GM12878 (cell line): ENCODE results near the gene IQCK. TPM values are rescaled to one million over a fixed set of nuclear protein-coding genes. Genes with fewer than 3 reads are reported as not detected.

Experiments used
- ATAC-seq: fragments of 200-7000 bp; cut with Tn5 transposase; 3 replicates; pipeline ENCODE4 v1.9.1; 2020; ENCODE audit warnings: mild to moderate bottlenecking, moderate library complexity
- BruUV-seq: library from RNA; stranded (reverse); fragments of 400-500 nt; replicated peaks from 2 replicates; lab custom pipeline; 2021; lab: Mats Ljungman, UMichigan
- CTCF ChIA-PET: fragments of 300-600 bp; sonication (Branson Sonifier 250); formaldehyde crosslinking; extraction: SDS; loops from one replicate; lab custom pipeline; 2021; ENCODE audit warnings: inconsistent platforms; lab: Yijun Ruan, JAX
- POLR2A ChIA-PET: fragments of 350-600 bp; formaldehyde crosslinking; extraction: SDS; loops from one replicate; lab custom pipeline; 2021; ENCODE audit warnings: inconsistent platforms; lab: Charles Lee
- RAD21 ChIA-PET: fragments of 300-600 bp; sonication (Branson Sonifier 250); formaldehyde crosslinking; loops from one replicate; lab custom pipeline; 2023; ENCODE audit warnings: antibody characterized with exemption; ENCODE audit not compliant: unreplicated experiment; lab: Charles Lee
- SMC1A ChIA-PET: fragments of 300-600 bp; sonication (Branson Sonifier 250); formaldehyde crosslinking; loops from one replicate; lab custom pipeline; 2023; ENCODE audit not compliant: unreplicated experiment, uncharacterized antibody; lab: Charles Lee
- DNase-seq: peaks from one replicate; pipeline ENCODE4 v3.0.0-alpha.2; 2011; ENCODE audit warnings: low read depth, low spot score
- FAIRE-seq: peaks from 3 replicates; lab custom pipeline; 2011; peaks lifted over from hg19 to GRCh38; lab: Jason Lieb, UNC
- H2AFZ ChIP-seq: 2 replicates; pipeline ENCODE4 v1.6.0; 2011; ENCODE audit warnings: low read depth, low read length, control low read depth; ENCODE audit not compliant: control insufficient read depth
- H3K27ac ChIP-seq: 2 replicates; pipeline ENCODE4 v1.5.1; 2011; ENCODE audit warnings: control low read depth; ENCODE audit not compliant: control insufficient read depth, insufficient read depth
- H3K27me3 ChIP-seq, 2 experiments: replicated peaks in 1 of 2; 2 replicates each; pipeline versions ENCODE4 v1.6.0 to v1.6.1; 2011; ENCODE audit warnings: low read length in 1 of 2; ENCODE audit not compliant: control insufficient read depth in 2 of 2, insufficient read depth in 2 of 2
- H3K36me3 ChIP-seq, 2 experiments: 2 replicates each; pipeline ENCODE4 v1.5.1; 2011; ENCODE audit warnings: low read length in 1 of 2; ENCODE audit not compliant: control insufficient read depth in 2 of 2, insufficient read depth in 2 of 2
- H3K4me1 ChIP-seq: 2 replicates; pipeline ENCODE4 v1.6.1; 2011; ENCODE audit warnings: mild to moderate bottlenecking, low read length, moderate library complexity, mixed read lengths; ENCODE audit not compliant: control insufficient read depth, insufficient read depth
- H3K4me2 ChIP-seq: 2 replicates; pipeline ENCODE4 v1.6.0; 2011; ENCODE audit warnings: control low read depth; ENCODE audit not compliant: control insufficient read depth, insufficient read depth
- H3K4me3 ChIP-seq: fragments of 200-600 bp; sonication (generic); 2 replicates; pipeline ENCODE4 v1.5.1; 2016
- H3K79me2 ChIP-seq: 2 replicates; pipeline ENCODE4 v1.6.0; 2011; ENCODE audit warnings: low read length; ENCODE audit not compliant: control insufficient read depth, insufficient read depth
- H3K9ac ChIP-seq: 2 replicates; pipeline ENCODE4 v1.8.0; 2011; ENCODE audit warnings: low read length, control low read depth, mixed read lengths; ENCODE audit not compliant: control insufficient read depth, insufficient read depth
- H3K9me3 ChIP-seq: replicated peaks from 3 replicates; pipeline ENCODE4 v1.5.1; 2011; ENCODE audit warnings: mild to moderate bottlenecking, low read length; ENCODE audit not compliant: control insufficient read depth, insufficient read depth
- H4K20me1 ChIP-seq: 2 replicates; pipeline ENCODE4 v1.6.0; 2011; ENCODE audit not compliant: control insufficient read depth, insufficient read depth
- BCL11A ChIP-seq: IDR thresholded peaks from 2 replicates; pipeline ENCODE4 v1.6.1; 2011; ENCODE audit warnings: low read depth, low read length
- BHLHE40 ChIP-seq, 2 experiments: fragments of 450-650 bp in 1 of 2; IDR thresholded peaks; 2 replicates each; pipeline ENCODE4 v1.6.1; 2011 to 2017; ENCODE audit warnings: low read depth in 2 of 2, borderline replicate concordance in 1 of 2, improper control_type of control experiment in 1 of 2, low read length in 1 of 2, mild to moderate bottlenecking in 1 of 2
- BMI1 ChIP-seq: fragments of 450-650 bp; IDR thresholded peaks from 2 replicates; pipeline ENCODE4 v1.6.1; 2016; ENCODE audit warnings: mild to moderate bottlenecking, moderate library complexity, borderline replicate concordance
- CHD1 ChIP-seq: IDR thresholded peaks from 2 replicates; pipeline ENCODE4 v1.6.1; 2012; ENCODE audit warnings: low read depth, low read length, improper control_type of control experiment
- GATAD2B ChIP-seq: fragments of 450-650 bp; conservative IDR thresholded peaks from 2 replicates; pipeline ENCODE4 v1.6.1; 2017; ENCODE audit warnings: low read depth, mild to moderate bottlenecking, moderate library complexity
- IRF4 ChIP-seq: IDR thresholded peaks from 2 replicates; pipeline ENCODE4 v1.6.1; 2011; ENCODE audit warnings: low read depth, low read length
- MAX ChIP-seq: IDR thresholded peaks from 2 replicates; pipeline ENCODE4 v1.6.1; 2012; ENCODE audit warnings: low read depth, low read length, improper control_type of control experiment
- PAX8 ChIP-seq: fragments of 450-650 bp; IDR thresholded peaks from 2 replicates; pipeline ENCODE4 v1.6.1; 2017; ENCODE audit warnings: mild to moderate bottlenecking, moderate library complexity
- POLR2A ChIP-seq: IDR thresholded peaks from 2 replicates; pipeline ENCODE4 v1.6.1; 2011; ENCODE audit warnings: low read depth, mild to moderate bottlenecking, low read length
- RAD51 ChIP-seq: fragments of 450-650 bp; IDR thresholded peaks from 2 replicates; pipeline ENCODE4 v1.6.1; 2016; ENCODE audit warnings: moderate library complexity, mild to moderate bottlenecking, inconsistent platforms
- SIN3A ChIP-seq: IDR thresholded peaks from 2 replicates; pipeline ENCODE4 v1.6.1; 2012; ENCODE audit warnings: low read depth, low read length, improper control_type of control experiment
- WGBS: methylation state at CpG from one replicate; pipeline ENCODE4 v1.1.6; 2016; ENCODE audit warnings: low lambda C conversion rate; ENCODE audit not compliant: insufficient replicate concordance, insufficient coverage; ENCODE audit errors: missing lambda C conversion rate; 5-methylcytosine and 5-hydroxymethylcytosine counted together
- in situ Hi-C: fragments of 300-500 bp; cut with MboI; formaldehyde crosslinking; loops from 9 replicates; pipeline ENCODE4 v1.14.3; 2018; ENCODE audit warnings: mixed read lengths
- intact Hi-C: fragments of 100-400 bp; cut with micrococcal nuclease; formaldehyde crosslinking; loops from one replicate; pipeline ENCODE4 v1.14.2; 2022; ENCODE audit not compliant: unreplicated experiment
- polyA plus RNA-seq, 11 experiments: library from polyadenylated mRNA; depleted of rRNA in 4 of 11; unstranded in 6 of 11; stranded (reverse) in 5 of 11; fragments of >200 nt; fragmentation: Nextera tagmentation in 4 of 11; fragmentation: Illumina TruSeq in 1 of 11; extraction: Ambion mirVana in 4 of 11; extraction: Trizol in 1 of 11; gene quantifications; 1 replicate in 1 of 11; 2 replicates in 10 of 11; pipeline versions ENCODE4 v1.2.1 to v1.2.3, GENCODE V29; 2011 to 2016; ENCODE audit warnings: inconsistent platforms in 2 of 11, missing spikeins in 2 of 11, low read depth in 1 of 11
- total RNA-seq, 4 experiments: library from RNA; depleted of rRNA in 3 of 4; stranded (reverse); fragments of >200 nt in 3 of 4; fragmentation: Illumina TruSeq in 1 of 4; extraction: Trizol in 1 of 4; gene quantifications; 2 replicates each; pipeline versions ENCODE4 v1.2.1 to v1.2.3, GENCODE V29; 2013 to 2021

Gene IQCK
- total and polyA plus RNA-seq, 10 of the 15 experiments (the other 5 are each of a cell fraction or from before 2014, with no cell fraction given): 1.0 to 4.2 (median 2.4) TPM

- Histone ChIP-seq H3K4me3 (no peak overlapping the region), H3K4me2 (peak overlapping the region; percentile 77), H3K79me2 (no peaks in the 10 kb centered on the region), H3K9ac (no peak overlapping the region), H4K20me1 (no peaks in the 10 kb centered on the region), H3K9me3 (no peaks in the 10 kb centered on the region), H3K27ac (no peak overlapping the region), H3K27me3 (peaks cover 6 to 15% of the 10 kb centered on the region in 2 experiments), H2AFZ (no peak overlapping the region; the same call in 1 of the 2 replicates), H3K36me3 (no peaks in the 10 kb centered on the region), H3K4me1 (no peaks in the 10 kb centered on the region)
- ATAC-seq (peak; percentile 23), DNase-seq (no peak), FAIRE-seq (no peak)
- WGBS: 34% methylated on average over 41 of the region's 41 CpGs
- POLR2A ChIA-PET: no interaction called here
- no peak for TF ChIP-seq BHLHE40 (IDR thresholded peaks at IDR 0.05; ENCODE audit: borderline replicate concordance in 1 of 2, low read depth in 2 of 2, low read length in 1 of 2)
- TF ChIP-seq CHD1: no peak
- TF ChIP-seq IRF4: no peak
- no peak for TF ChIP-seq POLR2A
- TF ChIP-seq RAD51: no peak
- no peak for TF ChIP-seq BMI1
- no peak for TF ChIP-seq BCL11A
- TF ChIP-seq PAX8: no peak
- TF ChIP-seq MAX: no peak
- no peak for TF ChIP-seq GATAD2B
- TF ChIP-seq SIN3A: no peak
- SMC1A ChIA-PET: interaction anchor here (1.4 to 4.3 kb wide), 6 partner anchors 280 to 330 kb away, joined by 7 to 61 read pairs (median 10); partner anchors contain the start of gene VPS35L
- in situ Hi-C loops (loop anchor here (5.0 kb wide), 2 partner anchors 283 to 328 kb away; partner anchors contain the start of gene VPS35L), intact Hi-C loops (loop anchor here (1.0 to 2.0 kb wide), 3 partner anchors 169 to 327 kb away; no protein-coding TSS in a partner anchor)
- CTCF ChIA-PET: interaction anchor here (1.4 to 6.6 kb wide), 5 partner anchors 279 to 329 kb away, joined by 4 to 149 read pairs (median 18); partner anchors contain the start of gene VPS35L
- BruUV-seq: no TSS peak
- RAD21 ChIA-PET: interaction anchor here (1.2 to 2.8 kb wide), 6 partner anchors 22 to 362 kb away, joined by 3 to 30 read pairs (median 7); partner anchors contain the start of genes CCP110 and VPS35L
Observed at GRCh38 chr16:19885451-19886072, 167.5 kb downstream of the IQCK start.
